HEK293 (cell line): ENCODE results near the gene TARS3.

Experiments used
- CTCF ChIA-PET: fragments of 350-600 bp; formaldehyde crosslinking; extraction: SDS; loops from one replicate; lab custom pipeline; 2021; ENCODE audit warnings: antibody characterized with exemption; lab: Yijun Ruan, JAX
- POLR2A ChIA-PET: fragments of 300-600 bp; formaldehyde crosslinking; extraction: SDS; loops from one replicate; lab custom pipeline; 2020; ENCODE audit warnings: antibody characterized with exemption, inconsistent platforms; lab: Yijun Ruan, JAX
- H3K27ac ChIP-seq: fragments of 200-500 bp; sonication (Bioruptor generic); 2 replicates; pipeline ENCODE4 v1.5.1; 2014; ENCODE audit warnings: low read depth, low read length, control low read depth, inconsistent platforms; ENCODE audit errors: extremely low read depth
- H3K36me3 ChIP-seq, 2 experiments: fragments of 200-500 bp in 1 of 2; sonication (Bioruptor generic) in 1 of 2; 1 replicate in 1 of 2; 2 replicates in 1 of 2; pipeline ENCODE4 v1.5.1; 2014 to 2017; ENCODE audit warnings: inconsistent platforms in 2 of 2, low read length in 2 of 2; ENCODE audit not compliant: control insufficient read depth in 2 of 2, insufficient read depth in 1 of 2
- H3K4me1 ChIP-seq: fragments of 200-500 bp; sonication (Bioruptor generic); 2 replicates; pipeline ENCODE4 v1.5.1; 2014; ENCODE audit warnings: mild to moderate bottlenecking, low read length, inconsistent platforms; ENCODE audit not compliant: control insufficient read depth, insufficient read depth
- H3K4me3 ChIP-seq: 2 replicates; pipeline ENCODE4 v1.5.1; 2011; ENCODE audit warnings: low read depth, mild to moderate bottlenecking, control low read depth, low read length, moderate library complexity
- H3K9me3 ChIP-seq: fragments of 200-500 bp; sonication (Bioruptor generic); 2 replicates; pipeline ENCODE4 v1.5.1; 2014; ENCODE audit warnings: low read depth, low read length, inconsistent platforms; ENCODE audit not compliant: control insufficient read depth, insufficient read depth
- BCL11B ChIP-seq: fragments of 450-650 bp; formaldehyde crosslinking; IDR thresholded peaks from 2 replicates; pipeline ENCODE4 v1.5.1; 2016; ENCODE audit warnings: low read depth, missing biosample characterization, missing genetic modification characterization
- FEZF1 ChIP-seq: fragments of 450-650 bp; formaldehyde crosslinking; IDR thresholded peaks from 2 replicates; pipeline ENCODE4 v1.5.1; 2016; ENCODE audit warnings: missing biosample characterization, missing genetic modification characterization
- GFI1B ChIP-seq: fragments of 450-650 bp; formaldehyde crosslinking; IDR thresholded peaks from 2 replicates; pipeline ENCODE4 v1.5.1; 2016; ENCODE audit warnings: missing biosample characterization, missing genetic modification characterization
- GLIS1 ChIP-seq: fragments of 450-650 bp; formaldehyde crosslinking; IDR thresholded peaks from 2 replicates; pipeline ENCODE4 v1.5.1; 2016; ENCODE audit warnings: missing biosample characterization, missing genetic modification characterization
- HOXC10 ChIP-seq: sonication (generic); formaldehyde crosslinking; IDR thresholded peaks from 2 replicates; pipeline ENCODE4 v1.8.1; 2023; ENCODE audit warnings: mild to moderate bottlenecking, missing genetic modification reagents
- IKZF3 ChIP-seq: fragments of 450-650 bp; IDR thresholded peaks from 2 replicates; pipeline ENCODE4 v1.5.0; 2018; ENCODE audit warnings: missing biosample characterization, mild to moderate bottlenecking, missing genetic modification characterization, moderate library complexity
- MZF1 ChIP-seq: fragments of 450-650 bp; formaldehyde crosslinking; IDR thresholded peaks from 2 replicates; pipeline ENCODE4 v1.5.1; 2017; ENCODE audit warnings: missing biosample characterization, missing genetic modification characterization, borderline replicate concordance
- PBX3 ChIP-seq: sonication (generic); formaldehyde crosslinking; IDR thresholded peaks from 2 replicates; pipeline ENCODE4 v1.8.1; 2022; ENCODE audit warnings: mild to moderate bottlenecking, moderate library complexity, missing genetic modification reagents
- SCRT1 ChIP-seq: fragments of 450-650 bp; formaldehyde crosslinking; IDR thresholded peaks from 2 replicates; pipeline ENCODE4 v1.5.1; 2016; ENCODE audit warnings: missing biosample characterization, missing genetic modification characterization, borderline replicate concordance
- SCRT2 ChIP-seq: fragments of 450-650 bp; formaldehyde crosslinking; IDR thresholded peaks from 2 replicates; pipeline ENCODE4 v1.5.1; 2016; ENCODE audit warnings: missing biosample characterization, missing genetic modification characterization
- TRIM28 ChIP-seq: IDR thresholded peaks from 2 replicates; pipeline ENCODE4 v1.6.1; 2011; ENCODE audit warnings: low read length, control low read depth, borderline replicate concordance
- YY2 ChIP-seq: fragments of 450-650 bp; formaldehyde crosslinking; IDR thresholded peaks from 2 replicates; pipeline ENCODE4 v1.5.1; 2016; ENCODE audit warnings: missing biosample characterization, missing genetic modification characterization
- ZBTB26 ChIP-seq: fragments of 450-650 bp; formaldehyde crosslinking; optimal IDR thresholded peaks from 2 replicates; pipeline ENCODE3; 2016; ENCODE audit warnings: missing biosample characterization, mild to moderate bottlenecking, missing genetic modification characterization
- ZNF114 ChIP-seq: fragments of 450-650 bp; formaldehyde crosslinking; IDR thresholded peaks from 2 replicates; pipeline ENCODE4 v1.5.0; 2017; ENCODE audit warnings: missing biosample characterization, missing genetic modification characterization
- ZNF133 ChIP-seq: fragments of 450-650 bp; formaldehyde crosslinking; IDR thresholded peaks from 2 replicates; pipeline ENCODE4 v1.5.1; 2016; ENCODE audit warnings: missing biosample characterization, missing genetic modification characterization
- ZNF155 ChIP-seq: fragments of 450-650 bp; formaldehyde crosslinking; IDR thresholded peaks from 2 replicates; pipeline ENCODE4 v1.5.1; 2016; ENCODE audit warnings: missing biosample characterization, missing genetic modification characterization
- ZNF174 ChIP-seq: fragments of 450-650 bp; formaldehyde crosslinking; IDR thresholded peaks from 2 replicates; pipeline ENCODE4 v1.5.0; 2017; ENCODE audit warnings: missing biosample characterization, mild to moderate bottlenecking, missing genetic modification characterization
- ZNF2 ChIP-seq: fragments of 450-650 bp; formaldehyde crosslinking; IDR thresholded peaks from 2 replicates; pipeline ENCODE4 v1.5.1; 2016; ENCODE audit warnings: missing biosample characterization, missing genetic modification characterization
- ZNF202 ChIP-seq: fragments of 450-650 bp; formaldehyde crosslinking; IDR thresholded peaks from 2 replicates; pipeline ENCODE4 v1.5.1; 2016; ENCODE audit warnings: missing biosample characterization, missing genetic modification characterization, borderline replicate concordance
- ZNF223 ChIP-seq: fragments of 450-650 bp; formaldehyde crosslinking; IDR thresholded peaks from 2 replicates; pipeline ENCODE4 v1.5.1; 2016; ENCODE audit warnings: missing biosample characterization, missing genetic modification characterization
- ZNF23 ChIP-seq: fragments of 450-650 bp; formaldehyde crosslinking; IDR thresholded peaks from 2 replicates; pipeline ENCODE4 v1.5.1; 2016; ENCODE audit warnings: missing biosample characterization, missing genetic modification characterization, borderline replicate concordance
- ZNF248 ChIP-seq: fragments of 450-650 bp; formaldehyde crosslinking; IDR thresholded peaks from 2 replicates; pipeline ENCODE4 v1.5.1; 2017; ENCODE audit warnings: missing biosample characterization, missing genetic modification characterization
- ZNF366 ChIP-seq: fragments of 450-650 bp; formaldehyde crosslinking; conservative IDR thresholded peaks from 2 replicates; pipeline ENCODE4 v1.5.1; 2016; ENCODE audit warnings: missing biosample characterization, missing genetic modification characterization
- ZNF391 ChIP-seq: fragments of 450-650 bp; formaldehyde crosslinking; IDR thresholded peaks from 2 replicates; pipeline ENCODE4 v1.5.1; 2016; ENCODE audit warnings: low read depth, missing biosample characterization, missing genetic modification characterization, borderline replicate concordance
- ZNF48 ChIP-seq: fragments of 450-650 bp; formaldehyde crosslinking; IDR thresholded peaks from 2 replicates; pipeline ENCODE4 v1.5.1; 2016; ENCODE audit warnings: missing biosample characterization, missing genetic modification characterization
- ZNF529 ChIP-seq: fragments of 450-650 bp; formaldehyde crosslinking; IDR thresholded peaks from 2 replicates; pipeline ENCODE4 v1.5.1; 2017; ENCODE audit warnings: missing genetic modification characterization, missing biosample characterization; ENCODE audit not compliant: insufficient replicate concordance
- ZNF544 ChIP-seq: fragments of 450-650 bp; formaldehyde crosslinking; IDR thresholded peaks from 2 replicates; pipeline ENCODE4 v1.5.0; 2017; ENCODE audit warnings: missing biosample characterization, missing genetic modification characterization
- ZNF571 ChIP-seq: fragments of 450-650 bp; formaldehyde crosslinking; IDR thresholded peaks from 2 replicates; pipeline ENCODE4 v1.5.0; 2017; ENCODE audit warnings: missing biosample characterization, missing genetic modification characterization
- ZNF645 ChIP-seq: fragments of 450-650 bp; formaldehyde crosslinking; IDR thresholded peaks from 2 replicates; pipeline ENCODE4; 2016; ENCODE audit warnings: missing biosample characterization, missing genetic modification characterization
- ZNF677 ChIP-seq: fragments of 450-650 bp; IDR thresholded peaks from 2 replicates; pipeline ENCODE4 v1.5.0; 2018; ENCODE audit warnings: missing biosample characterization, mild to moderate bottlenecking, missing genetic modification characterization, moderate library complexity
- ZNF747 ChIP-seq: fragments of 450-650 bp; formaldehyde crosslinking; IDR thresholded peaks from 2 replicates; pipeline ENCODE4 v1.5.1; 2016; ENCODE audit warnings: missing biosample characterization, missing genetic modification characterization
- ZNF776 ChIP-seq: fragments of 450-650 bp; formaldehyde crosslinking; IDR thresholded peaks from 2 replicates; pipeline ENCODE4 v1.5.0; 2017; ENCODE audit warnings: missing biosample characterization, missing genetic modification characterization, borderline replicate concordance

TARS3 gene

GRCh38 chr15:101712078-101712477, 12.2 kb downstream of the TARS3 start:
- Histone ChIP-seq H3K4me3 (no peak overlapping the region), H3K9me3 (no peaks in the 10 kb centered on the region), H3K36me3 (peaks cover 65 to 72% of the 10 kb centered on the region in 2 experiments)
- POLR2A ChIA-PET = interaction anchor here (1.7 kb wide), 1 partner anchor 12 kb away, joined by 10 read pairs; the partner anchor contains the start of gene TARS3
- no peak for TF ChIP-seq BCL11B (tag by site-specific recombination)
- no peak for TF ChIP-seq ZNF114 (tag by site-specific recombination)
- no peak for TF ChIP-seq SCRT2 (tag by site-specific recombination)
- TF ChIP-seq ZNF544 (tag by site-specific recombination) = no peak
- no peak for TF ChIP-seq ZNF223 (tag by site-specific recombination)
- no peak for TF ChIP-seq ZNF571
- TF ChIP-seq ZNF391 (tag by site-specific recombination) = no peak
- no peak for TF ChIP-seq ZNF529 (tag by site-specific recombination)
- TF ChIP-seq GLIS1 (tag by site-specific recombination) = no peak
- TF ChIP-seq ZNF174 = no peak
- no peak for TF ChIP-seq ZBTB26
- TF ChIP-seq ZNF248 (tag by site-specific recombination) = no peak
- TF ChIP-seq PBX3 (CRISPR knock-in tag) = no peak
- no peak for TF ChIP-seq ZNF645 (tag by site-specific recombination)
- no peak for TF ChIP-seq ZNF155
- TF ChIP-seq ZNF677 (tag by site-specific recombination) = no peak
- TF ChIP-seq TRIM28 = no peak
- no peak for TF ChIP-seq ZNF23 (tag by site-specific recombination)
- TF ChIP-seq, all 188 proteins: peak for 0
- Histone ChIP-seq H3K27ac (no peak overlapping the region), H3K4me1 (no peaks in the 10 kb centered on the region)
- CTCF ChIA-PET = interaction anchor here (1.4 to 1.5 kb wide), 3 partner anchors 39 to 210 kb away, joined by 3 read pairs; no protein-coding TSS in a partner anchor

GRCh38 chr15:101710806-101711205, 13.5 kb downstream of the TARS3 start:
- CTCF ChIA-PET = interaction anchor here (1.0 to 1.4 kb wide), 4 partner anchors 8 to 209 kb away, joined by 3 to 6 read pairs (median 4); no protein-coding TSS in a partner anchor
- no peak overlapping the region for H3K4me3 ChIP-seq
- TF ChIP-seq ZNF2 (no peak), GFI1B (tag by site-specific recombination) (no peak), ZNF133 (tag by site-specific recombination) (no peak), ZNF747 (tag by site-specific recombination) (no peak), ZNF48 (tag by site-specific recombination) (no peak), YY2 (tag by site-specific recombination) (no peak), MZF1 (tag by site-specific recombination) (no peak), ZNF202 (no peak), IKZF3 (tag by site-specific recombination) (no peak), FEZF1 (tag by site-specific recombination) (no peak), SCRT1 (tag by site-specific recombination) (no peak), ZNF776 (tag by site-specific recombination) (no peak), HOXC10 (no peak), ZNF366 (tag by site-specific recombination) (no peak)
- TF ChIP-seq, all 188 proteins: peak for 0
- POLR2A ChIA-PET = interaction anchor here (1.7 kb wide), 1 partner anchor 13 kb away, joined by 10 read pairs; the partner anchor contains the start of gene TARS3
- H3K4me1 ChIP-seq = no peaks in the 10 kb centered on the region
- no peaks in the 10 kb centered on the region for H3K9me3 ChIP-seq
- H3K36me3 ChIP-seq = peaks cover 67 to 72% of the 10 kb centered on the region in 2 experiments
- H3K27ac ChIP-seq = no peak overlapping the region
